Cardiac muscle cell (in vitro differentiated cells and primary cell): Measurements from ENCODE around the gene UCP2. TPM values are rescaled to one million over a fixed set of nuclear protein-coding genes. Genes with fewer than 3 reads are reported as not detected.
"Not testable (repeated sequence)": the region's sequence is repeated elsewhere in the genome, so short reads cannot be mapped to it uniquely, and the experiment has no call there.

ENCODE experiments used
- DNase-seq, 2 donors: peaks; one replicate each; pipeline versions ENCODE4 v3.0.0 to v3.0.0-alpha.2; 2010 to 2017; ENCODE audit warnings: low read depth in 1 of 2, low spot score in 1 of 2
- H3K27ac ChIP-seq: fragments of 200-600 bp; sonication (generic); 2 replicates; pipeline ENCODE4 v1.5.1; 2016
- H3K27me3 ChIP-seq: fragments of 200-600 bp; sonication (generic); 2 replicates; pipeline ENCODE4 v1.6.0; 2016; ENCODE audit warnings: control low read depth
- H3K36me3 ChIP-seq: fragments of 200-600 bp; sonication (generic); 2 replicates; pipeline ENCODE4 v1.5.1; 2016; ENCODE audit warnings: control low read depth
- H3K4me1 ChIP-seq: fragments of 200-600 bp; sonication (generic); 2 replicates; pipeline ENCODE4 v1.8.1; 2017; ENCODE audit warnings: low read depth, mild to moderate bottlenecking, mixed run types
- H3K4me3 ChIP-seq: fragments of 200-600 bp; sonication (generic); 2 replicates; pipeline ENCODE4 v1.5.1; 2016; ENCODE audit warnings: mild to moderate bottlenecking
- H3K9me3 ChIP-seq: fragments of 200-600 bp; sonication (generic); 2 replicates; pipeline ENCODE4 v1.5.1; 2017; ENCODE audit warnings: low read depth, mild to moderate bottlenecking, control low read depth
- CTCF ChIP-seq: IDR thresholded peaks from 2 replicates; pipeline ENCODE4 v1.5.1; 2012; ENCODE audit warnings: low read depth, mild to moderate bottlenecking, low read length
- polyA plus RNA-seq: library from polyadenylated mRNA; unstranded; fragments of >200 nt; fragmentation: Nextera tagmentation; extraction: Ambion mirVana; gene quantifications from 2 replicates; pipeline ENCODE4 v1.2.1, GENCODE V29; 2016
- total RNA-seq: library from RNA; depleted of rRNA; stranded (reverse); fragments of >200 nt; gene quantifications from 2 replicates; pipeline ENCODE4 v1.2.3, GENCODE V29; 2016

The UCP2 gene
- total and polyA plus RNA-seq, 2 experiments from 2014 or later: 25.9 to 34.8 TPM

GRCh38 chr11:73995247-73995646, 12.6 kb upstream of the UCP2 start:
- H3K27ac ChIP-seq: no peak overlapping the region
- no peak overlapping the region for H3K4me3 ChIP-seq
- DNase-seq: no peak
- no peaks in the 10 kb centered on the region for H3K27me3 ChIP-seq
- no peak for TF ChIP-seq CTCF
- H3K4me1 ChIP-seq: no peaks in the 10 kb centered on the region
- no peaks in the 10 kb centered on the region for H3K9me3 ChIP-seq
- H3K36me3 ChIP-seq: no peaks in the 10 kb centered on the region

DNA sequence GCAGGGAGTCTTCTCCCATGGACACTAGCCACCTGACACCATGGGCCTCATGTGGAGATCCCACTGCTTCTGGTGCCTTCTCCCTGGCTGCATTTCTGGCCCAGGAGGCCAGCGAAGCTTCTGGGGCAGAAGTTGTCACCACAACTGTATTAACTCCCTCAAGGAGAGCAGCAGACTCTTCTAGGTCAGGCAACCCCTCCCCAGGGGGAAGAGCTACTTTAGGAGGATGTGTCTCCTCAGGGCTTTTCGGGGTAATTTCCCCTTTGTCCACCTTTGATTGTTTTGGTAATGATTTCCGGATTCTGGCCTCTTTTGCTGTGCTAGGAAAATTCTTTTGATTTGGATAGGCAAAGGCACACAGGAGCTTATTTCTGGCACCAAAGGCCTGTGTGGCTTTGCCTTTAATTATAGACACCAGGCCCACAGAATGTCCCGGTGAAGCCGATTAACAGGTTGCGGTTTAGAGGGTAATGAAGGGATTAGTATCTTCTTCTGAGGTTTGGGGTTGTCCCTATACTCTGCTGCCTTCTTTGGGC, 8.9 kb upstream of the UCP2 start:
- TF ChIP-seq CTCF: no peak
- Histone ChIP-seq H3K27ac (no peak overlapping the region), H3K4me1 (no peaks in the 10 kb centered on the region), H3K4me3 (no peak overlapping the region), H3K36me3 (no peaks in the 10 kb centered on the region), H3K9me3 (no peaks in the 10 kb centered on the region), H3K27me3 (no peaks in the 10 kb centered on the region)
- DNase-seq: no peak

DNA sequence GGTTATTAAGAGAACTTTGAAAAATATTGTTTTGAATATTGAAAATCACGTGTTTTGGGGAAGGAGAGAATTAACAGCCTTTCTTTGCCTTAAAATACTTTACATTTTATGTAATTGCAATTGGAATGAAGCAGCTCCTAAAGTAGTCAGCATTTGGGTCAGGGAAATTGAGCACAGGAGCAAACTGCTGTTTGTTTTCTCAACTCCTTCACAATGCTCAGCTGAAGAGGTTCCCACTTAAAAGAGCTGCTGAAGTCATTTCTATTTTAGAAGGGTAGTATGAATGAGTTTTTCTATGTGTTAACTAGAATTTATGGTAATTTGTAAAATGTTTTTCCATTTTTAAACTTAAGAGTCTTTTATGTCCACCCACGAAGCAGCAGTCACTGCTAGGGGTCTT, 8.1 kb upstream of the UCP2 start:
- no peaks in the 10 kb centered on the region for H3K4me1 ChIP-seq
- no peaks in the 10 kb centered on the region for H3K9me3 ChIP-seq
- no peaks in the 10 kb centered on the region for H3K27me3 ChIP-seq
- no peak for TF ChIP-seq CTCF
- no peak overlapping the region for H3K4me3 ChIP-seq
- no peak for DNase-seq
- H3K27ac ChIP-seq: no peak overlapping the region
- H3K36me3 ChIP-seq: no peaks in the 10 kb centered on the region

DNA sequence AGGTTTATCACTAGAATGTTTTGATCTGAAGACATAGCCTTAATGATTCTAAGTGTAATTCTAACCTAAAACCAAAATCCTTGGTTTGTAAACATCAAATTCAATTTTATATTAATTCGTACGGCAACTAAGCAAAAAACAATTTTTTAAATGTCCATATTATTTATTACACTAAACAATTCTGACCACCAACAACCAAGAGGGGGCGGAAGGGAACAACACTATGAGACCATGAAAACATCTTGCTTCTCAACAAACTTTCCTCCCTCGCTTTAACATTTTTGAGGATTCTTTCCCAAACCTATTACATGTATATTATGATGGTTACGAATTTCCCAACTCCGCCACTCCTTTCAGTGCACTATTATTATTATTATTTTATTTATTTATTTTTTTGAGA, 6.5 kb upstream of the UCP2 start:
- DNase-seq: peak in 1 of 2 donors; percentile 48
- no peaks in the 10 kb centered on the region for H3K36me3 ChIP-seq
- no peaks in the 10 kb centered on the region for H3K9me3 ChIP-seq
- no peak overlapping the region for H3K27ac ChIP-seq
- peaks cover 1% of the 10 kb centered on the region for H3K4me1 ChIP-seq
- H3K27me3 ChIP-seq: no peaks in the 10 kb centered on the region
- peak; percentile 34 for TF ChIP-seq CTCF
- no peak overlapping the region for H3K4me3 ChIP-seq

- no peak overlapping the region for H3K27ac ChIP-seq
- H3K4me1 ChIP-seq: peaks cover 8% of the 10 kb centered on the region
- H3K36me3 ChIP-seq: no peaks in the 10 kb centered on the region
- no peaks in the 10 kb centered on the region for H3K9me3 ChIP-seq
- DNase-seq: no peak
- H3K27me3 ChIP-seq: no peaks in the 10 kb centered on the region
- no peak for TF ChIP-seq CTCF
- H3K4me3 ChIP-seq: no peak overlapping the region
Observed at GRCh38 chr11:73988227-73988626, 5.6 kb upstream of the UCP2 start.

DNA sequence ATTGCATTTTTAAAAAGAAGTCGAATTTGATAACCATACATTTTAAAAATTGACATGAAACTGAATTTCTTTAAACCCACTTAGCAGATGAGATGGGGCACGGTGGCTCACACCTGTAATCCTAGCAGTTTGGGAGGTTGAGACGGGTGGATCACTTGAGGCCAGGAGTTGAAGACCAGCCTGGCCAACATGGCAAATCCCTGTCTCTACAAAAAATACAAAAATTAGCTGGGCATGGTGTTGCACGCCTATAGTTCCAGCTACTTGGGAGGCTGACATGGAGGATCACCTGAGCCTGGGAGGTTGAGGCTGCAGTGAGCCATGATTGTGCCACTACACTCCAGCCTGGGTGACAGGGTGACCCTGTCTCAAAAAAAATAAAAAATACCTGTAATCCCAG, 3.0 kb upstream of the UCP2 start:
- not testable (repeated sequence) for H3K36me3 ChIP-seq, H3K9me3 ChIP-seq, H3K27ac ChIP-seq, H3K27me3 ChIP-seq, H3K4me3 ChIP-seq, H3K4me1 ChIP-seq, DNase-seq
